Mucosa of descending colon (tissue), 3 donors: ENCODE results near the gene MX1. TPM values are rescaled to one million over a fixed set of nuclear protein-coding genes. Genes with fewer than 3 reads are reported as not detected.

ENCODE experiments used
- ATAC-seq: fragments of 200-7000 bp; cut with Tn5 transposase; one replicate; pipeline ENCODE4 v1.9.1; 2020; ENCODE audit warnings: mild to moderate bottlenecking, moderate library complexity
- DNase-seq, 3 donors: peaks; one replicate each; pipeline ENCODE4 v3.0.0-alpha.2; 2020
- H3K36me3 ChIP-seq: fragments of 200-600 bp; one replicate; pipeline ENCODE4 v1.8.0; 2021; ENCODE audit warnings: low read depth, mild to moderate bottlenecking
- H3K4me1 ChIP-seq: fragments of 200-600 bp; one replicate; pipeline ENCODE4 v1.8.0; 2021; ENCODE audit warnings: low read depth, mild to moderate bottlenecking
- H3K4me3 ChIP-seq: fragments of 200-600 bp; one replicate; pipeline ENCODE4 v1.8.0; 2021; ENCODE audit warnings: mild to moderate bottlenecking
- H3K9me3 ChIP-seq: fragments of 200-600 bp; one replicate; pipeline ENCODE4 v1.8.0; 2021; ENCODE audit warnings: mild to moderate bottlenecking
- CTCF ChIP-seq: fragments of 200-600 bp; IDR thresholded peaks from one replicate; pipeline ENCODE4 v1.8.0; 2022; ENCODE audit warnings: antibody characterized with exemption, mild to moderate bottlenecking
- intact Hi-C, 2 donors: fragments of 100-400 bp; cut with DNase I in 1 of 2; cut with micrococcal nuclease in 1 of 2; formaldehyde crosslinking; loops; one replicate each; pipeline versions ENCODE4 v1.11.0 to v1.11.1; 2022; cut with DNase I, micrococcal nuclease
- total RNA-seq, 3 donors: library from RNA; stranded (reverse); fragmentation: NEBNext Ultra II Directional in 2 of 3; extraction: Animal tissue kit (Norgen Biotek cat#: 25700) in 2 of 3; gene quantifications; one replicate each; pipeline versions ENCODE4 v1.2.1 to v1.2.4, GENCODE V29; 2021 to 2023
- donor health status: DM: no; HTN: no; CAD: no; lungs with moderate emphysema.
- donor health status: DM: no; HTN: no; CAD: no.
- donor health status: DM: no; HTN: yes; CAD: no.

Gene MX1
- total RNA-seq, 3 donors from 2014 or later, result 30.7 to 78.5 (median 31.2) TPM

GRCh38 chr21:41480086-41480690, 54.1 kb downstream of the MX1 start:
- peaks cover 4% of the 10 kb centered on the region for H3K36me3 ChIP-seq
- H3K9me3 ChIP-seq, result no peaks in the 10 kb centered on the region
- intact Hi-C loops, result no loop called here
- ATAC-seq (peak; percentile 54), DNase-seq (peak; percentile 72 to 77 (median 74))
- TF ChIP-seq CTCF, result no peak
- peaks cover 27% of the 10 kb centered on the region for H3K4me1 ChIP-seq
- H3K4me3 ChIP-seq, result no peak overlapping the region

GRCh38 chr21:41481191-41481590, 55.2 kb downstream of the MX1 start:
- Histone ChIP-seq H3K4me3 (no peak overlapping the region), H3K4me1 (peaks cover 27% of the 10 kb centered on the region), H3K9me3 (no peaks in the 10 kb centered on the region), H3K36me3 (peaks cover 5% of the 10 kb centered on the region)
- TF ChIP-seq CTCF, result no peak
- ATAC-seq, result no peak
- no peak for DNase-seq
- intact Hi-C loops, result no loop called here

- ATAC-seq, result no peak
- H3K9me3 ChIP-seq, result no peaks in the 10 kb centered on the region
- H3K36me3 ChIP-seq, result peaks cover 3% of the 10 kb centered on the region
- peaks cover 27% of the 10 kb centered on the region for H3K4me1 ChIP-seq
- TF ChIP-seq CTCF, result no peak
- no peak overlapping the region for H3K4me3 ChIP-seq
- intact Hi-C loops, result no loop called here
- DNase-seq, result no peak
Measured at GRCh38 chr21:41482301-41482700, 56.3 kb downstream of the MX1 start.

GRCh38 chr21:41482980-41483379, 56.9 kb downstream of the MX1 start:
- Histone ChIP-seq H3K4me1 (peaks cover 26% of the 10 kb centered on the region), H3K4me3 (no peak overlapping the region), H3K9me3 (no peaks in the 10 kb centered on the region), H3K36me3 (peaks cover 6% of the 10 kb centered on the region)
- no peak for DNase-seq
- no peak for ATAC-seq
- no peak for TF ChIP-seq CTCF
- intact Hi-C loops, result no loop called here

- DNase-seq, result no peak
- H3K36me3 ChIP-seq, result peaks cover 6% of the 10 kb centered on the region
- H3K9me3 ChIP-seq, result no peaks in the 10 kb centered on the region
- intact Hi-C loops, result no loop called here
- H3K4me3 ChIP-seq, result no peak overlapping the region
- TF ChIP-seq CTCF, result no peak
- no peak for ATAC-seq
- H3K4me1 ChIP-seq, result peaks cover 22% of the 10 kb centered on the region
Measured at GRCh38 chr21:41483415-41483814, 57.4 kb downstream of the MX1 start.

- no peak for TF ChIP-seq CTCF
- Histone ChIP-seq H3K4me1 (peaks cover 19% of the 10 kb centered on the region), H3K9me3 (no peaks in the 10 kb centered on the region), H3K4me3 (no peak overlapping the region), H3K36me3 (peaks cover 6% of the 10 kb centered on the region)
- DNase-seq, result no peak
- intact Hi-C loops, result no loop called here
- no peak for ATAC-seq
Measured at GRCh38 chr21:41483973-41484372, 57.9 kb downstream of the MX1 start.
